Fibroblast of skin of scalp (primary cell): Measurements from ENCODE around the gene TMEM131L.
A peak's percentile ranks its signal among the peaks of the same experiment; 100 is the strongest.
"Not testable (repeated sequence)": the region's sequence is repeated elsewhere in the genome, so short reads cannot be mapped to it uniquely, and the experiment has no call there.

Source experiments
- DNase-seq: peaks from one replicate; pipeline ENCODE4 v3.0.0-alpha.2; 2013

Gene TMEM131L

DNA sequence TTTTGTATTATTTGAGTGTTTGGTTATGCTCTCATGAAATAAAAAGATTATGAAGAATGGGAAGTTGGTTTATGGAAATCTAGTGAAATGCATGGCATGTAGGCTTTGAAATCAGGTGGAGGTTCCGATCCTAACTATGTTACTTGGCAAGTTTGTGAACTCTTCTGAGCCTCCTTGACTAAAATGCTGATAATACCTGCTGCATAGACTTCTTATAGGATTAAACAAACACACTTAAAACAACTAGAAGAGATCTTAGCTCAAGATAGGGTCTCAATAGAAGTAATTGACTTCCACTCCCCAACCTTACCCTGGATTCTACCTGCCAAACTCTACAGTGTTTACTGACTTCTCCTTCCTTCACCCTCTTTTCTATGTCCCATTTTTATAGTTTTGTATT lies 195.7 kb downstream of the TMEM131L start:
- no peak for DNase-seq

DNA sequence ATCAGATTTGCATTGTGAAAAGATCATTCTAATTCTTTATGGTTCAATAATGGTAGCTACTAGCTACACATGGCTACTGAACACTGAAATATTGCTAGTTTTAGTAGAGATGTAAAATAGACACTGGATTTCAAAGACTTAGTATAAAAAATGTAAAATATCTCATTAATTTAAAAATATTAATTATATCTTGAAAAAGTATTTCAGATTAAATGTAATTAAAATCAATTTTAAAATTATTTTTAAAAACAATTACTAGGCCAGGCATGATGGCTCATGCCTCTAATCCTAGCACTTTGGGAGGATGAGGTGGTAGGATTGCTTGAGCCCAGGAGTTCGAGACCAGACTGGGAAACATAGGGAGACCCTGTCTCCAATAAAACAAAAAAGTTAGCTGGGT lies 197.5 kb downstream of the TMEM131L start:
- DNase-seq: no peak

DNA sequence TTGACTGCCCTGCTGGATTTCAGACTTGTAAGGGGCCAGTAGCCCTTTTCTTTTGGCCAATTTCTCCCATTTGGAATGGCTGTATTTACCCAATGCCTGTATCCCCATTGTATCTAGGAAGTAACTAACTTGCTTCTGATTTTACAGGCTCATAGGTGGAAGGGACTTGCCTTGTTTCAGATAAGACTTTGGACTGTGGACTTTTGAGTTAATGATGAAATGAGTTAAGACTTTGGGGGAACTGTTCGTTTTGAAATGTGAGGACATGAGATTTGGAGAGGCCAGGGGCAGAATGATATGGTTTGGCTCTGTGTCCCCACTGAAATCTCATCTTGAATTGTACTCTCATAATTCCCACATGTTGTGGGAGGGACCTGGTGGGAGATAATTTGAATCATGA lies 200.3 kb downstream of the TMEM131L start:
- not testable (repeated sequence) for DNase-seq

DNA sequence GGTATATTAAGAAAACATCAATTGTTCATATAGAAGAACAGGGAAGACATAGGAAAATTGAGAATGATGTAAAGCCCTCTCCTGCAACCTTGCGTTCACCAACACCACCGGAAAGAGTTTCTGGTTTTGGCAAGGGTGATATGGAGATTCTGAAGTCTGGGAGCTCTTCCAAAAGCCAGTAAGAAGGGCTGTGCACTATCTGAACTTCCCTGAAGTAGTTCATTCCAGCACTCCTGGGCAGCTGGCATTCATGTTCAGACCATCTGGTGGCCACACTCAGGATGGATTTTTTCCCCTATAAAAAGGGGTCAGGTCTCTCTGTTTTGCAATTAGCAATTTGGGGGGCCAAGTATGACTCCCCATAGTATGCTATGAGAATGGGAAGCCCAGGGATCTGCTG lies 202.5 kb downstream of the TMEM131L start:
- no peak for DNase-seq

DNA sequence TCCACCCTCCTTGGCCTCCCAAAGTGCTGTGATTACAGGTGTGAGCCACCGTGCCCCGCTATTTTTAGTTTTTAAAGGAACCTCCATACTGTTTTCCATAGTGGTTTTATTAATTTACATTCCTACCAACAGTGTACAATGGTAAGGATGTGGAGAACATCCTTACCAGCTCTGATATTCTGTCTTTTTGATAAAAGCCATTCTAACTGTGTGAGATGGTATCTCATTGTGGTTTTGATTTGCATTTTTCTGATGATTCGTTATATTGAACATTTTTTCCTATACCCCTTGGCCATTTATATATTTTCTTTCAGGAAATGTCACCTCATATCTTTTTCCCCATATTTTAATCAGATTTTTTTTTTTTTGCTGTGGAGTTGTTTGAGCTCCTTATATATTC lies 203.7 kb downstream of the TMEM131L start:
- no peak for DNase-seq

DNA sequence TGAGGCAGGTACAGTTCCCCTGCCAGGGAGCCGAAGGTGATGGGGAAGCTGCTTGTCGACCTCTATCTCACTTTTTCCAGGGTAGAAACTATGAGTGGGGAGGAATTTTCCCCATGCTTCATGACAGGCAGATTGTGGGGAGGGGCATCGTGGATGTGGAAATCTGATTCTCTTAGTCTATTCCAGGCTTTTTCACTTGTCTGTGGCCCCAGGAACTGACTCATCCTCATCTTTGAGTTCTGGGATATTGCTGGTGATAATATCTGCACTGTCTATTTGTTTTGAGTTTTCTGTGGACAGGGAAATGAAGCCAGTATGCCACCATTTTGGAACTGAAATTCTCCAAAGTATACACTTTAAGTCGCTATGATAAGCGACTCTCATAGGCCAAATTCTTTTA lies 210.3 kb downstream of the TMEM131L start:
- peak; percentile 31 for DNase-seq

DNA sequence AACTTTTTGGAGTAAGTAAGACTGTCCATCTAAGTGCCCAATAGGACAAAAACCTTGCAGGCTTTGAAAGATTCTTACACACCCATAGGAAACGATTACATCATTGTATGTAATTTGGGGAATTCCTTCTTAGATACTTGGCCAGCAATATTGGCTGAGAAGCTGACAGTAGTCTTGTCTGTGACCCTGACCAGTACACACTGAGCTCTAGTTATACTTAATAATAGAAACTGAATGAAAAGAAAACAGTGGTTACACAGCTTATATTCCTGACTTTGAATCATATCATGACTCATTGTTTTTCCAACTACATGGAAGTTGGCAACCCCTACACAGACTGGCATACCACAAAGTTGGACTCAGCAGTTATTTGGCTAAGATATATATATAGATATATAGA lies 210.8 kb downstream of the TMEM131L start:
- peak; percentile 89 for DNase-seq

DNA sequence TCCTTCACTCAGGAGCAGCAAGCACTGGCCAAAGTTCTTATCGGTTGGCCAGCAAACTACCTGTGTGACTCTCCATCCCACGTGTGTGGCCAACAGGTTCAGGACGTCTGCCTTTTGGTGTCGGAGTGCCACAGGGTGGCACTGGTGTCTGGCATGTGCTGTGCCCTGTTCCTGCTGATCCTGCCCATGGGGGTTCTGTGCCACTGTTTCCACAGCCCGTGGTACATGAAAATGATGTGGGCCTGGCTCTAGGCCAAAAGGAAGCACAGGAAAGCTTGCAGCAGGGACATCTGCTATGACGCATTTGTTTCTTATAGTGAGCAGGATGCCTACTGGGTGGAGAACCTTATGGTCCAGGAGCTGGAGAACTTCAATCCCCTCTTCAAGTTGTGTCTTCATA lies 213.3 kb downstream of the TMEM131L start:
- DNase-seq: no peak

DNA sequence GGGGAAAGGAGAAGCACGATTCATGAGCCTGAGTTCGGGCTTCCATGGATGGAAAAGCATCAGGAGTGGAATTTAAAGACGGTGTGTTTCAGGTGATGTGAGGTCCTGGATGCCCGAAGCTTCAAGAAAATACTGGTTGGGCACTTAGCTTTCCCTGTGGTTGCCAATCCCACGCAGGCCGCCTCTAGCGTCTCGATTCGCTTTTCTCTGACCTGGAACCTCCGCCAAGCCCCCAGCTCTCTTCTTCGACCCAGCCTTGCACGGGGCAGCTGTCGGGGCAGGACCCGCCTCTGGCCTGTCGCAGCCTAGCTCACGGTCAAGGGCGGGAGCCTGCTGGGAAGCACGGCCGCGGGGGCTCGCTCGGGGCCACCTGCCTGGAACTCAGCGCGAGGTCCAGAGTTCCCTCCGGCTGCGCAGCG lies 217.6 kb downstream of the TMEM131L start:
- no peak for DNase-seq

DNA sequence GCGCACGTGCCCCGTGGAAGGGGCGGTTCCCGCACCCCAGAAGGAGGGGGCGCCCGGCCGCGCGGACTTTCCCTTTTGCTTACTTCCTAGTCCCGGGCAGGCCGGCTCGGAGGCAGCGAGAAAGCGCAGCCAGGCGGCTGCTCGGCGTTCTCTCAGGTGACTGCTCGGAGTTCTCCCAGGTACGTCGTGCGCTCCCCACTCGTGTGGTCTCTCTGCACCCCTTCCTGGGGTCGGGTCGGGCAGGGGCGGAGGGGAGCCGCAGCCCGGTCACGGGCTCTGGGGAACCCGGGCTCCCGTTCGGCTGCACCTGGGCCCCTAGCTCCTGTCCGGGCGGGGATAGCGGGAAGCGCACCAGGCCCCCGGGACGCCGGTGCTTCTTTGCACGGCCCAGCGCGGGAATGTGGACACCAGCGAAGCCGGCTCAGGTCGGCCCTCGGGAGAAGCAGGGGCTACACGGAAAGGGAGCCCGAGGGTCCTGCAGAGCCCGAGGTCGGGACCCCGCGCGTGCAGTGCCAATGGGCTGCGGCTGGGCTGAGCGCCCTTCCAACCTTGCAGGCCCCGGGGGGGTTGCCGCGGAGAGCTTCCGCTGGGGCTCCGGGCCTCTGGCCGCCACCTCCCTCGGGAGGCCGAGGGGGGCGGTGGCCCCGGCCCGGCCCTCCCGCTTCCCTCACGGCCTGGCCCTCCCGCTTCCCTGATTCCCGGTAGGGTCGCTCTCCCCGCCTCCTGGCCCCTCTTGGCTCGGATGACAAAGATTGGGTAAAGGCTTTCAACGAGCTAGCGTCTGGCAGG lies 218.2 kb downstream of the TMEM131L start, which contains the start of gene TLR2:
TLR2 (plus strand) TSS at position 99 of the 789 bp plus-strand sequence. CDS start 18,628 bp downstream, outside the sequence.
- DNase-seq: peak; percentile 20

DNA sequence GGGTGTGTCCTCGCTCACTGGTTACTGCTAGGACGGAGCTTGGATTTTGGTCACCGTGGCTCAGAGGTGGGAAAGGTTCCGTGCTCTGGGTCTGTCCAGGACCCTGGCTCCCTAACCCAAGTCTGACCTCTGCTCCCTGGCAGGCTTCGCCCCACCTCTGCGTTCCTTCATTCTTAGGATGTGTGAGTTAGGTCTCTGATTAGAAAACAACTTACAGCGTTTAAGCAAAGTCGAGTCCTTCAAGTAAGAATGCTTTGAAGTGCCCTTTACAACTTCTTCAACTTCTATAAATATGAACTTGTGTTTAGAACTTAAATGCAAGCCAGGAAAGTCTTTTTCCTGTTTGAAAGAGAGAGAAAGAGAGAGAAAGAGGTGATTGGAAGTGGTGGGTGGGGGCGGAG lies 218.8 kb downstream of the TMEM131L start:
- DNase-seq: no peak
